BJ (cell line): ENCODE data around the gene ANKHD1. TPM values are rescaled to one million over a fixed set of nuclear protein-coding genes. Genes with fewer than 3 reads are reported as not detected.

Experiments
- CTCF ChIA-PET: fragments of 350-600 bp; formaldehyde crosslinking; extraction: SDS; loops from one replicate; lab custom pipeline; 2021; ENCODE audit warnings: antibody characterized with exemption, inconsistent platforms; lab: Yijun Ruan, JAX
- POLR2A ChIA-PET: fragments of 300-600 bp; sonication (Branson Sonifier 250); formaldehyde crosslinking; extraction: SDS; loops from one replicate; lab custom pipeline; 2021; ENCODE audit warnings: antibody characterized with exemption; lab: Charles Lee
- DNase-seq: peaks from one replicate; pipeline ENCODE4 v3.0.0-alpha.2; 2011; ENCODE audit warnings: low read depth
- H3K27me3 ChIP-seq: 2 replicates; pipeline ENCODE4 v1.6.0; 2011; ENCODE audit warnings: low read length; ENCODE audit not compliant: control insufficient read depth, insufficient read depth
- H3K36me3 ChIP-seq: 2 replicates; pipeline ENCODE4 v1.5.1; 2011; ENCODE audit warnings: low read length; ENCODE audit not compliant: control insufficient read depth, insufficient read depth
- H3K4me3 ChIP-seq: 2 replicates; pipeline ENCODE4 v1.5.1; 2011; ENCODE audit warnings: low read depth, mild to moderate bottlenecking, control low read depth, low read length
- polyA plus RNA-seq: library from polyadenylated mRNA; depleted of rRNA; stranded (reverse); fragments of >200 nt; gene quantifications from 2 replicates; pipeline ENCODE4 v1.2.3, GENCODE V29; 2011
- TF ChIP-seq, protein P1 (sequence below): IDR thresholded peaks from 2 replicates; pipeline ENCODE4 v1.5.1; 2011; ENCODE audit warnings: low read depth, mild to moderate bottlenecking, control low read depth, inconsistent platforms, low read length, moderate library complexity; ENCODE audit not compliant: insufficient read depth

The ANKHD1 gene
- polyA plus RNA-seq, 1 experiment: 28.0 TPM

DNA sequence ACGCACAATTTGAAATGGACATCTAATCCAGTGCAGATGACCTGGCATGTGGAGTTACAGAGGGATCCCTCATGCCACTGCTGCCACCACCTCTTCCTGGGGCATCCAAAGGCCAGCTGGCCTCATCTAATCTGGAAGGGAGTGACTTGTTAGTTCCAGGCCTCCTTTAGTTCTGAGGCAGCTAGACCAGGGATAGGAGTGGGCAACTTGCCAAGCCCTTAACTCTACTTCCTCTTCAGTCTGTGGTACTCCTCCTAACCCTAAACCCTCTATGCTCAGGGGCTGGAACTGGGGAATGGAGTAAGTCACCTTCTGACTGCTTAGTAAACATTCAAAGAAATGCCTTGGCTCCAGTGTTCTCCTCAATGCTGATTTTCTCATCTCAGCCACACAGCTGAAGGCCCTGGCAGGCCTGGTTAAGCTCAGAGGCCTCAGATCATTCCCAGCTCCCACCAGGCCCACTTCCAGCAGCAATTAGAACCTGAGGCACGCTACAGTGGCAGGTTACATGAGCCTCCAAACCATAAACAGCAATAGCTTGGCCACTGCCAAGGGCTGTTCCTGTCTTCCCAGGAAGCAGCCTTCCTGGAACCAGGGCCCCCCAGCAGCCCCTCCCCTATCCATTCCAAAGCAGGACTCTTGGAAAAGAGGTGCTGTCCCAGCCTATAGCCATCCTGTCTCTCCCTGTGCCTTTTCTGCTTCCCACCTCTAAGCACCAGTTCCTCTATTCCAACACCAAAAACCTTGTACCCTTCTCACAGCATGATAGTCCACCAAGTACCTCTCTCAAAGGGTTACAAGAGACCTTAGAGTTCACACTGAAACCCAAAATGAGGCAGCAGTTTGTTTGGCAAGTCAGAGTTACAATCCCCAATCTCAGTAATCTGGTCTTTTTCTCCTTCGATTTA, 147.9 kb downstream of the ANKHD1 start:
- no peak overlapping the region for H3K4me3 ChIP-seq
- ChIA-PET CTCF (interaction anchor here (0.8 to 1.5 kb wide), 3 partner anchors 90 to 115 kb away, joined by 3 to 4 read pairs (median 3); partner anchors contain the start of genes TMCO6 and WDR55), POLR2A (no interaction called here)
- H3K36me3 ChIP-seq: peaks cover 13% of the 10 kb centered on the region
- no peaks in the 10 kb centered on the region for H3K27me3 ChIP-seq
- TF ChIP-seq, protein P1, sequence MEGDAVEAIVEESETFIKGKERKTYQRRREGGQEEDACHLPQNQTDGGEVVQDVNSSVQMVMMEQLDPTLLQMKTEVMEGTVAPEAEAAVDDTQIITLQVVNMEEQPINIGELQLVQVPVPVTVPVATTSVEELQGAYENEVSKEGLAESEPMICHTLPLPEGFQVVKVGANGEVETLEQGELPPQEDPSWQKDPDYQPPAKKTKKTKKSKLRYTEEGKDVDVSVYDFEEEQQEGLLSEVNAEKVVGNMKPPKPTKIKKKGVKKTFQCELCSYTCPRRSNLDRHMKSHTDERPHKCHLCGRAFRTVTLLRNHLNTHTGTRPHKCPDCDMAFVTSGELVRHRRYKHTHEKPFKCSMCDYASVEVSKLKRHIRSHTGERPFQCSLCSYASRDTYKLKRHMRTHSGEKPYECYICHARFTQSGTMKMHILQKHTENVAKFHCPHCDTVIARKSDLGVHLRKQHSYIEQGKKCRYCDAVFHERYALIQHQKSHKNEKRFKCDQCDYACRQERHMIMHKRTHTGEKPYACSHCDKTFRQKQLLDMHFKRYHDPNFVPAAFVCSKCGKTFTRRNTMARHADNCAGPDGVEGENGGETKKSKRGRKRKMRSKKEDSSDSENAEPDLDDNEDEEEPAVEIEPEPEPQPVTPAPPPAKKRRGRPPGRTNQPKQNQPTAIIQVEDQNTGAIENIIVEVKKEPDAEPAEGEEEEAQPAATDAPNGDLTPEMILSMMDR: no peak
- no peak for DNase-seq

DNA sequence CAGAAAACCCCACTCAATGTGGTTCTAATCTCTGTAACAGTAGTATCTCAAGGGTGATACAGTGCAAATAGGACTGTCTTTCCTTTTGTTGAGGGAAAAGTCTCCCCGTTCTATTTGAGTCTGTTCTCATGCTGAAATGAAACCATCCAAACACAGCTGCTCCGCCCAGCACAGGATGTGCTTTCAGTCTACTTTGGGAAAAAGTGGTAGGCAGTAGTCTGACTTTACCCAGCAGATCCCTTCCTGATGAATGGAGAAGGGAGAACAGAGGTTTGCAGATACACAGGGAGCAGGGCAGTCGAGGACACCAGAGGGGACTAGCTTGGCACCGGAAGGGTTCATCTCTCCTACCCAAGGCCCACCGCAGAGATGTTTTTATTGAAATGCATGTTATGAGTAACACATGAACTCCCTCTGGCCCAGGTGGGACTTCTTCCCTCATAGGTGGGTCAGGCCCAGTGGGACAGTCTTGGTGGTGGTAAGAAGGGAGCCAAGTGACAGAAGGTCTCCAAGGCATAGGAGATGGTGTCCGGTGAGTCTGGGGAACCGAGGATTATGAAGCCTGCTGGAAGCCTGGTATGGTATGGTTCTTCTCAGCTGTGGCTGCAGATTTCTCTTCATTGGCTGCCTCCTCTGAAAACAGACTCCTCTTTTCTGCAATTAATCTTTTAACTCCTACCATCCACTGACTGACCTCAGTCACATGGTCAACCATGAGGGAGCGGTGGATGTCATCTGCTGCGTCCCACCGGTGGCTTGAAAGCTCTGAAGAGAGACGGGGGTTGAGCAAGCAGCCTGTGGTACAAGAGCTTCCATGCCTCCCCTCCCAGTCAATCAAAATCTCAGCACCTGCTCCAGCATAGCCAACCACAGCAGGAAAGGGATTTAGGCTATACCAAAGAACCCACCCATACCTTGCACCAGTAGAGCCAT, 148.8 kb downstream of the ANKHD1 start:
- no peak for DNase-seq
- H3K27me3 ChIP-seq: no peaks in the 10 kb centered on the region
- H3K36me3 ChIP-seq: peaks cover 13% of the 10 kb centered on the region
- ChIA-PET CTCF (interaction anchor here (0.8 to 1.5 kb wide), 2 partner anchors 85 to 92 kb away, joined by 3 read pairs; no protein-coding TSS in a partner anchor), POLR2A (no interaction called here)
- TF ChIP-seq, protein P1: no peak
- no peak overlapping the region for H3K4me3 ChIP-seq

DNA sequence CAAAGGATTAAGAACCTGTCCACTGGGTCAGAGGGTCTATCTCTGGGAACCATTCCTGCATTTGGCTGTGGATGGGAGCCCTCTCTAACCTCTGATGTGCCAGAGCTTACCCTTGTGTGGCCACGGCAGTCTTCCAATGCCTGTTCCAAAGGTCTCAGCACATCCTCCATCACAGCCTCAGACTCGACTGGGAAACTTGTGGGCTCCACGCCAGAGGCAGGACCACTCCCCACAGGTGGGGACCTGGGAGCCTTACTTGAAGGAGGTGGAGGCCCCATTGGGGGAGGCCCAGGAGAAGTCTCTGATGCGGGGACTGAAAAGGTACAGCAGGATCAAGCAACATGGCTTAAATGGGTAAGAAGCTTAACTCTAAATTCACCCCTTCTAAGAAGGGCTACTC, 150.2 kb downstream of the ANKHD1 start:
- Histone ChIP-seq H3K27me3 (no peaks in the 10 kb centered on the region), H3K4me3 (no peak overlapping the region), H3K36me3 (peaks cover 13% of the 10 kb centered on the region)
- ChIA-PET CTCF (interaction anchor here (1.5 kb wide), 1 partner anchor 12 kb away, joined by 5 read pairs; the partner anchor contains the start of gene APBB3), POLR2A (interaction anchor here (0.6 kb wide), 1 partner anchor 96 kb away, joined by 3 read pairs; the partner anchor contains the start of gene IK)
- TF ChIP-seq, protein P1: no peak
- DNase-seq: no peak

DNA sequence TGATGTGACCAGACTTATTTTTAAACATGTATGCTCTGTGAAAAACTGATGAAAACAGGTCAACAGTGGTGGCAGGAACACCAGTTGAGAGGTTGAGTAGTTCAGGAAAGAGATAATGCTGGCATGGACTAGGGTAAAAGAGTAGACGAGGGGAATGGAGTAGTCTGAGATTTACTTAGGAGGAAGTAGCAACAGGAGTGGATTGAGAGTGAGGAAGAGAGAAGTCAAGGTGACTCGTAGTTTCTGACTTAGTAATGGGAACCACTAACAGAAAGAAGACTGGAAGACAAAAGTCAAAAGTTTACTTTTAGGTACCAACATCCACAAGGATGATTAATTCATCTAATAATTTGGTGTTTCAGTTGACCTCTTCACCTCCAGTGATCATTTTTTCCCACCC, 152.0 kb downstream of the ANKHD1 start:
- no peaks in the 10 kb centered on the region for H3K27me3 ChIP-seq
- H3K4me3 ChIP-seq: no peak overlapping the region
- peaks cover 13% of the 10 kb centered on the region for H3K36me3 ChIP-seq
- ChIA-PET CTCF (interaction anchor here (1.6 kb wide), 1 partner anchor 88 kb away, joined by 3 read pairs; no protein-coding TSS in a partner anchor), POLR2A (no interaction called here)
- no peak for DNase-seq
- TF ChIP-seq, protein P1: no peak
